CD4-positive, alpha-beta T cell treated with Interleukin-4 for 4 hours (primary cell): Measurements from ENCODE around the gene STK32B.
"Not testable (repeated sequence)": the region's sequence is repeated elsewhere in the genome, so short reads cannot be mapped to it uniquely, and the experiment has no call there.

Source experiments
- DNase-seq: peaks from one replicate; pipeline ENCODE4 v3.0.0-alpha.2; 2020

Gene STK32B

GRCh38 chr4:5165420-5166369 is 114.4 kb downstream of the STK32B start:
- no peak for DNase-seq

DNA sequence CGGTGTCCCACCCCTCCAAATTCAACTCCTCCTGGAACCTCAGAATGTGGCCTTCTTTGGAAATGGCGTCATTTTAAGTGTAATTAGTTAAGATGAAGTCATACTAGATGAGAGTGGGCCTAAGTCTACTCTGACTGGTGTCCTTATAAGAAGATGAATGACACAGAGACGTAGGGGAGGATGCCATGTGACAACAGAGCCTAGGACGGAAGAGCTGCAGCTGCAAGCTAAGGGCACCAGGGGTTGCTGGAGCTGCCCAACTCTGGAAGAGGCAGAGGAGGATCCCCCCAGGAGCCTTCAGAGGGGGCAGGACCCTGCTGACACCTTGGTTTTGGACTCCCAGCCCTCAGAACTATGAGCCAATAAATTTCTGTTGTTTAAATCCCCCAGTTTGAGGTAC is 115.1 kb downstream of the STK32B start:
- DNase-seq: no peak

DNA sequence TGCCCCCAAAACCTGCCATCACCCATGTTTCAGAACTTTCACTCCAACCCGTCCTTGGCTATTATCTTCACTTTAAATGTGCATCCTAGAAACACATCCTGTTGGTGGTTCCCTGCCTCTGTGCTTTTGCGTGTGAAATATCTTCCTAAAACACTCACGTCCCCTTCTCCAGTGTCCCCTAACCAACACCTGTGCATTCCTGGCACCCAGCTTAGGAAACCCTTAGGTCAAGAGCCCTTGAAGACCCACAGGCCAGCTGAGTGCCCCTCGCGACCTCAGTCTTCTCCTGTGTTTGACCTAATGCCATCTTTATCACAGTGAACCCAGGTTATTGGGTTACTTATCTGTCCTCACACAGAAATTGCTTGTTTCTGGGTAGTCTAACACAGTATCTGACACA is 117.6 kb downstream of the STK32B start:
- no peak for DNase-seq

- not testable (repeated sequence) for DNase-seq
Observed at GRCh38 chr4:5175836-5176235, 124.6 kb downstream of the STK32B start.

- no peak for DNase-seq
Observed at GRCh38 chr4:5184606-5185005, 133.3 kb downstream of the STK32B start.

- DNase-seq: no peak
Observed at GRCh38 chr4:5185551-5185950, 134.3 kb downstream of the STK32B start.

GRCh38 chr4:5186271-5187064 is 135.2 kb downstream of the STK32B start:
- no peak for DNase-seq

- DNase-seq: no peak
Observed at GRCh38 chr4:5188130-5188529, 136.8 kb downstream of the STK32B start.

- no peak for DNase-seq
Observed at GRCh38 chr4:5191831-5192230, 140.6 kb downstream of the STK32B start.

DNA sequence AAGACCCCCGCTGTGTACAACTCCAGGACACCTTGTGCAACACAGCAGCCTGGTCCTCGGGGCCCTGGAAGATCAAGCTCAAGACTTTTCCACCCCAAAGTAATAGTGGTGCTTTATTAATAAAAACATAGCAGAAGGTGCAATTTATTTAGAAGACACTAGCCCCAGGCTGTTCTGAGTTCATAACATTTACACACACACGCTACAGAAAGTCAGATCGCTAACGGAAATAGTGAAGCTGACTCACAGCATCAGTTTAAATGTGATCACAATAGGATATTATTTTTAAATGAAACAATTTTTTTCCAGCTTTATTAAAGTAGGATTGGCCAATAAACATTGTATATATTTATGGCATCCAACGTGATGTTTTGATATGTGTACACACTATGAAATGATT is 141.0 kb downstream of the STK32B start:
- DNase-seq: no peak

GRCh38 chr4:5192678-5193077 is 141.4 kb downstream of the STK32B start:
- no peak for DNase-seq

DNA sequence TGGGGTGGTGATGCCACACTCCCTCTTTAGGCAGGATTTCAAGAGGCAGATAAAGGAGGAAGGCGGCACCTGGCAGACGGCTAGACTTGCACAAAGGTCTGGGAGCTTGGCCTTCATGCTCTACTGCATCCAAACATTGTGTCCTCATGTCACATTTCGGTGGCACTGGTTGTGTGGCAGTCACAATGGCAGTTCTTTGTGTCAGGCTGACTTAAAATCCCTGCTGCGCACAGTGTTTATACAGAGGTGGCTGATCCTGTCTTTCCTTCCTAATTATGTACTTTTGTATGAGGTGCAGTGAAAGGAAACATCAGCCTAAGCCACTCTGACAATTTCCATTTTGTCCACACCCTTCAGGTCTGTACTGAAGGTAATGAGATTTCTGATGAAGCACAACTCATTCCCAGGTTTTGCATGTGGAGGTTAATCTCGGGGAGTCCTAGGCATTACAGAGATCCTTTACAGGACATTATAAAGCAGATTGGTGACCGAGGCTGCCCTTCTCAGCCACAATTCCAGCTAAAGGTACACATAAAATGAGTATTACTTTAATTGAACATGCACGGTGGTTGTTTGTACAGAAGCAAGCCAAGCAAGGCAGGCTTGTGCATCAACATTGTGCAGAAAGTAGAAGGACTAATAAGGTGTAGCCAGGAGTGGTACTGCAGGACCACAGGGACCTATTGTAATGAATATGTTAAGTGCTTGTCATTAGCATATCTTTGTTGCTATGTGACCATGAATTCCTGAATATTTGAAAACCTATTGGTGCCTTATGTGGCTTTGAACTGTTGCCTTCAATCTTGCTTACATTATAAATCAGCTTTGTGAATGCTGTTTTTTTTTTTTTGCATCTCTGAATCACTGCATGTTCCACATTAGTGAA is 147.6 kb downstream of the STK32B start:
- DNase-seq: no peak

GRCh38 chr4:5199912-5200311 is 148.6 kb downstream of the STK32B start:
- DNase-seq: no peak

- no peak for DNase-seq
Observed at GRCh38 chr4:5200513-5200912, 149.2 kb downstream of the STK32B start.

DNA sequence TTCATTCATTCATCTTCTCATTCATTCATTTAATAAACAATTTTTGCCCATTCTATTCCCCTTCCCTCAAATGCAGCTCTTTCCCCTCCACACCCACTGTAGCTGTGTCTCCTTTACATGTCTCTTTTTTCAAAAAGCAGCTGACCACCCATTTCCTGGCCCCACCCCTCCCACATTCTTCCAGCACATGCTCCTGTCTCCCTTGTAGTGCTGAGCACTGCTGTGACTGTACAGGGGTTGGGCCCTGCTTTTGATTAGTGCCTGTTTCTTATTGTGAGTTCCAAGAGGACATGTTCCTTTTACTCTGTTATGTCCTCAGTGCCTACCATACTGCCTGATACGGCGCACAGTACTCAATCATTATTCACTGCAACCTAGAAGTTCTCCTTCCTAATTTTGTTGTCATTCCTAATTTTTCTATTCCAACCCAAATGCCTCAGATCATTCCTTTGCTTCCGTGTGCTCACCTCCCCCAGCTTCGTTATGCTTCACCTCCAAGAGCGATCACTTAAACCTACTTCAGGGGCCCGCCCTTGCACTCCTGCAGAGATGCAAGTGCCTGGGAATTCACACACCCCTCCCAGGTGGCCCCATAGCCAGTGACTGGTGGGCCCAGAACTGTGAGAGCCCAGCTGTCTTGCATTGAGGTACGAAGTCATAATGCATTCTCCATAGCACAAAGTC is 152.2 kb downstream of the STK32B start:
- DNase-seq: no peak

GRCh38 chr4:5203993-5204310 is 152.7 kb downstream of the STK32B start:
- DNase-seq: no peak

DNA sequence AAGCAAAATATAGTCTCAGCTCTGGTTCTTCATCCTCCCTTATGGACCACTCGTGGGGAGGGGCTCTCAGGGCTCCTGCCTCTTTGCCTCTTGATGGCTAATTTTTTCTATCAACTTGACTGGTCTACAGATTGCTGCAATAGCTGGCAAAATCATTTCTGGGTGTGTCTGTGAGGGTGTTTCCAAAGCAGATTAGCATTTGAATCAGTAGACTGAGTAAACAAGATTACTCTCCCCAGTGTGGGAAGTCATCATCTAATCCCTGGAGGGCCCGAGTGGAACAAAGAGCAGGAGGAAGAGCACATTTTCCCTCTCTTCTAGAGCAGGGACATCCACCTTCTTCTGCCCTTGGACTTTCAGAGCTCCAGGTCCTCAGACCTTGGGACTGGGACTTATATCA is 153.5 kb downstream of the STK32B start:
- DNase-seq: no peak

DNA sequence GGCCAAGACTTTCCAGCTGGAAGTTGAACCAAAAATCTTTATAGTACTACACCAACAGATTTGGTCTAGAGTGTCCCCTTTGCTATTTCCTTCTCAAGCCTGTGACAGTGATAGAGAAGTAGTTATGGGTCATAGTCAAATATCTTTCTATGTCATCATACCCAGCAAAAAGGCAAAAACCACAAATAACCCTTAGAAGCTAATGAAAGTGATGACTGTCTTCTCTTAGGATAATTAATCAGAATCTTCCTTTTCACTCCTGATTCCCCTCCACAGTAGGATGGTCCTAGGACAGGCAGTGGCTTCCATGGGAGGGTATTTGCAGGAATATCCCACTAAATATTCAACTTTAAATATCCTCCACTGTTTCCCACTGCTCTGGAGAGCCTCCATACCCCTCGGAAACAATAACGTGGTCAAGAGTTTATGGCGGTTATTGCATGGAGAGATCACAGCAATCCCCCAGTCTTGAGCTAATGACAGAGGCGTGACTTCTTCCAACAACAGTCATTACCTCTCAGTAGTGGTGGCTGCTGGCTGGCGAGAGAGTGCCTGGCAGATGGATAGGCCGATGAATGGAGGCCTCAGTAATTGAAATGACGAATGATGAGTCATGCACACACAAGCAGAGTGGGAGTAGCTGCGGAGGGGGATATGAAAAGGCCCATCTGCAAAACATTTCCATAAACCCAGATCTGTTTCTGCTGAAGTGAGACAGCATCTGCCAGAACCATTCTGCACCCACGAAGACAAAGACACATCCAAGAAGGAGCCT is 154.9 kb downstream of the STK32B start:
- DNase-seq: no peak

GRCh38 chr4:5209862-5210261 is 158.6 kb downstream of the STK32B start:
- DNase-seq: no peak

GRCh38 chr4:5211282-5211839 is 160.1 kb downstream of the STK32B start:
- no peak for DNase-seq

DNA sequence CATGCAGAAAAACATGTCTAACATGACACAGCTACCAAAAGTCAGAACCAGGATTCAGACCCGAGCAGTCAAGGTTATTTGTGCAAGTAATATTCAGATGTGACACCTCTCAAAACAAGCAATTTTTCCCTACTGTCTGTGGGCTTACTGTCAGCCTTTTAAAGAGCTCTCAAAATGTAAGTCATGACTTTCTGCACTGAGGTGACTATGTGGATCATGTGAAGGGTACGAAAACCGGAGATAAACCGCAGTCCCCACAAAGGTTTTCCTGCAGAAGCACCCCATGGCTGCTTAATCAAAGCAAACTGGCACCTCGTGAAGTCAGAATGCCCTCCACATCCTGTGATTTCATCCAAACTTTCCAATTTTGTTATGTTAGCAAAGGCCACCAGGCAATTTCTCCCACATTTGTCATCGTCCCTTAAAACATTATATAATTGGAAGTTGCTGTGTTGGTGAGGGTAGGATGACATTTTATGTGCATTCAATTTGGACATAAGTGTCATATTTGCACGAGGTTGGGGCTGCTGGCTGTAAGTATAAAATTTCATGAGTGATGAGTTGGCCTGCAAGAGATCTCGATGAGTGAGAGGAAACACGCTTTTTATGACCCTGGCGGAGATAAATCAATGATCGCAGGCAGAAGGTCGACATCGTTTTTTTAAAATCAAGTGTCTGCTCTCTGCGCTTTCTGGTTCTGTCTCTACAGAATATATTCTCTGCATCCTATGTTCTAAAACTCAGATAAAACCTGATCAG is 161.2 kb downstream of the STK32B start:
- no peak for DNase-seq
